Activated naive CD8-positive, alpha-beta T cell treated with anti-CD3 and anti-CD28 coated beads, Interleukin-2, amount 50 U/mL, for 24 hours (primary cell): ENCODE measurements around the gene PGPEP1.
"Not testable (repeated sequence)": the region's sequence is repeated elsewhere in the genome, so short reads cannot be mapped to it uniquely, and the experiment has no call there.

Experiments used
- ATAC-seq: fragments of 150-1000 bp; cut with Tn5 transposase; one replicate; pipeline ENCODE4 v1.10.0; 2021
- DNase-seq: peaks from one replicate; pipeline ENCODE4 v3.0.0; 2021
- H3K27ac Mint-ChIP-seq: one replicate; pipeline ENCODE4 v1.8.0; 2021; ENCODE audit warnings: mild to moderate bottlenecking, mixed read lengths
- H3K27me3 Mint-ChIP-seq: one replicate; pipeline ENCODE4 v1.8.0; 2021; ENCODE audit warnings: mixed read lengths
- H3K36me3 Mint-ChIP-seq: one replicate; pipeline ENCODE4 v1.8.0; 2021; ENCODE audit warnings: low read depth, mixed read lengths
- H3K4me1 Mint-ChIP-seq: one replicate; pipeline ENCODE4 v1.8.0; 2021; ENCODE audit warnings: mixed read lengths
- H3K4me3 Mint-ChIP-seq: one replicate; pipeline ENCODE4 v1.8.0; 2021; ENCODE audit warnings: mild to moderate bottlenecking, moderate library complexity, mixed read lengths
- H3K9me3 Mint-ChIP-seq: one replicate; pipeline ENCODE4 v1.8.0; 2021; ENCODE audit warnings: mixed read lengths

PGPEP1 gene

DNA sequence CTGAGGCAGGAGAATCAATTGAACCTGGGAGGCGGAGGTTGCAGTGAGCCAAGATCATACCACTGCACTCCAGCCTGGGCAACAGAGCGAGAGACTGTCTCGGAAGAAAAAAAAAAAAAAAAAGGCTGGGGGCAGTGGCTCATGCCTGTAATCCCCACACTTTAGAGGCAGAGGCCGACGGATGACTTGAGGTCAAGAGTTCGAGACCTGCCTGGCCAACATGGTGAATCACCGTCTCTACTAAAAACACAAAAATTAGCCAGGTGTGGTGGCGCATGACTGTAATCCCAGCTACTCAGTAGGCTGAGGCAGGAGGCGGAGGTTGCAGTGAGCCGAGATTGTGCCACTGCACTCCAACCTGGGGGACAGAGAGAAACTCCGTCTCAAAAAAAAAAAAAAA is 43.2 kb downstream of the PGPEP1 start:
- peaks cover 48% of the 10 kb centered on the region for H3K27me3 Mint-ChIP-seq
- H3K9me3 Mint-ChIP-seq, H3K4me3 Mint-ChIP-seq, ATAC-seq, H3K4me1 Mint-ChIP-seq, DNase-seq, H3K36me3 Mint-ChIP-seq, H3K27ac Mint-ChIP-seq: not testable (repeated sequence)

- DNase-seq (no peak), ATAC-seq (no peak)
- Mint-ChIP-seq H3K9me3 (no peaks in the 10 kb centered on the region), H3K36me3 (no peaks in the 10 kb centered on the region), H3K4me1 (peaks cover 8% of the 10 kb centered on the region), H3K27ac (no peak overlapping the region), H3K27me3 (peaks cover 56% of the 10 kb centered on the region), H3K4me3 (no peak overlapping the region)
Observed at GRCh38 chr19:18384775-18385174, 44.4 kb downstream of the PGPEP1 start.

- H3K27me3 Mint-ChIP-seq = peaks cover 54% of the 10 kb centered on the region
- no peaks in the 10 kb centered on the region for H3K36me3 Mint-ChIP-seq
- H3K4me3 Mint-ChIP-seq = no peak overlapping the region
- no peaks in the 10 kb centered on the region for H3K9me3 Mint-ChIP-seq
- ATAC-seq = no peak
- no peak for DNase-seq
- peaks cover 8% of the 10 kb centered on the region for H3K4me1 Mint-ChIP-seq
- no peak overlapping the region for H3K27ac Mint-ChIP-seq
Observed at GRCh38 chr19:18385359-18385674, 44.9 kb downstream of the PGPEP1 start.

GRCh38 chr19:18385675-18386542 is 45.5 kb downstream of the PGPEP1 start, which contains the start of gene GDF15:
GDF15 (plus strand) TSS chr19:18386158; CDS start chr19:18386190, 32 bp downstream.
- DNase-seq = peak; percentile 55
- Mint-ChIP-seq H3K4me1 (peaks cover 8% of the 10 kb centered on the region), H3K4me3 (no peak within 1 kb of the TSS), H3K27ac (no peak within 1 kb of the TSS), H3K27me3 (peaks cover 58% of the 10 kb centered on the region), H3K36me3 (no peaks in the 10 kb centered on the region), H3K9me3 (no peaks in the 10 kb centered on the region)
- no peak for ATAC-seq

DNA sequence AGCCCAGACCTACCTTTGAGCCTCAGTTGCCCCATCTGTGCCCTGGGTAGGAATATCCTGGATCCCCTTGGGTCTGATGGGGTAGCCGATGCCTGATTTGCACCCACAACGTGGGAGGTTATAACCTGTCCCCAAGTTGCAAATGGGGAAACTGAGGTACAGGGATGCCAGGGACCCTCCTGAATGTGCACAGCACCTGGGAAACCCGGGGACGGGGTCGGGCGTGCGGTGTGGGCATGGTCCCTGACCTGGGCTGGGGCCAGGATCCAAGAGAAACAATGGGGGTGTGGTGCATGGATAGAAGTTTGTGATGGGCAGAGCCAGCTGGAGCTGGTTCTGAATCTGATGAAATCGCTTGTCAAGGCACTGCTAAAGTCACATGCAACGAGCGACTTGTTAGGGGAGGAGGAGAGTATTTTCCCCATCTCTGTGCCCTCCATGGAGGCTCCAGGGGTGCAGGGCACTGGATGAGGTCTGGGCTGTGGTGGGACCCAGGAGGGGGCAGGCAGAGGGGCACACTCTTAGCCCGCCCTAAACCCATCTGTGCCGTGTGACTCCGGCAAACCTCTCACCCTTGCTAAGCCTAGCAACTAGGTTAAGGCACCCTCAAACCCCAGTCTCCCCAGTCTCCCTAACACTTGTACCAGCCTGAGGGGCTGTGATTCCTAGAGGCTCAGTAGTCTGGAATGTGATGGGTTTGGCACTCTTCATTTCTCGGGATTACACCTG is 46.3 kb downstream of the PGPEP1 start:
- ATAC-seq (no peak), DNase-seq (no peak)
- Mint-ChIP-seq H3K36me3 (no peaks in the 10 kb centered on the region), H3K4me3 (no peak overlapping the region), H3K9me3 (no peaks in the 10 kb centered on the region), H3K27ac (no peak overlapping the region), H3K27me3 (peaks cover 61% of the 10 kb centered on the region), H3K4me1 (peaks cover 8% of the 10 kb centered on the region)

DNA sequence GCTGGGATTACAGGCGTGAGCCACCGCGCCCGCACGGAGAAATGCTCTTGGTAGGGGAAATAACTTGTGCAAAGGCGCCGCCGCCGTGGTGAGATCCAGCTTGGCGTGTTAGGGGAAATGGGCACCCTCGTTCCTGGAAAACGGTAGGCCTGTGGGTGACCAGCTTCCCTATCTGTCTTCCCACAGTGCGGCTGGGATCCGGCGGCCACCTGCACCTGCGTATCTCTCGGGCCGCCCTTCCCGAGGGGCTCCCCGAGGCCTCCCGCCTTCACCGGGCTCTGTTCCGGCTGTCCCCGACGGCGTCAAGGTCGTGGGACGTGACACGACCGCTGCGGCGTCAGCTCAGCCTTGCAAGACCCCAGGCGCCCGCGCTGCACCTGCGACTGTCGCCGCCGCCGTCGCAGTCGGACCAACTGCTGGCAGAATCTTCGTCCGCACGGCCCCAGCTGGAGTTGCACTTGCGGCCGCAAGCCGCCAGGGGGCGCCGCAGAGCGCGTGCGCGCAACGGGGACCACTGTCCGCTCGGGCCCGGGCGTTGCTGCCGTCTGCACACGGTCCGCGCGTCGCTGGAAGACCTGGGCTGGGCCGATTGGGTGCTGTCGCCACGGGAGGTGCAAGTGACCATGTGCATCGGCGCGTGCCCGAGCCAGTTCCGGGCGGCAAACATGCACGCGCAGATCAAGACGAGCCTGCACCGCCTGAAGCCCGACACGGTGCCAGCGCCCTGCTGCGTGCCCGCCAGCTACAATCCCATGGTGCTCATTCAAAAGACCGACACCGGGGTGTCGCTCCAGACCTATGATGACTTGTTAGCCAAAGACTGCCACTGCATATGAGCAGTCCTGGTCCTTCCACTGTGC is 47.9 kb downstream of the PGPEP1 start:
- peak overlapping the region; percentile 67 for H3K4me3 Mint-ChIP-seq
- no peaks in the 10 kb centered on the region for H3K9me3 Mint-ChIP-seq
- peaks cover 8% of the 10 kb centered on the region for H3K4me1 Mint-ChIP-seq
- H3K27me3 Mint-ChIP-seq = peaks cover 53% of the 10 kb centered on the region
- ATAC-seq (peak; percentile 85), DNase-seq (peak; percentile 88)
- H3K36me3 Mint-ChIP-seq = no peaks in the 10 kb centered on the region
- no peak overlapping the region for H3K27ac Mint-ChIP-seq

DNA sequence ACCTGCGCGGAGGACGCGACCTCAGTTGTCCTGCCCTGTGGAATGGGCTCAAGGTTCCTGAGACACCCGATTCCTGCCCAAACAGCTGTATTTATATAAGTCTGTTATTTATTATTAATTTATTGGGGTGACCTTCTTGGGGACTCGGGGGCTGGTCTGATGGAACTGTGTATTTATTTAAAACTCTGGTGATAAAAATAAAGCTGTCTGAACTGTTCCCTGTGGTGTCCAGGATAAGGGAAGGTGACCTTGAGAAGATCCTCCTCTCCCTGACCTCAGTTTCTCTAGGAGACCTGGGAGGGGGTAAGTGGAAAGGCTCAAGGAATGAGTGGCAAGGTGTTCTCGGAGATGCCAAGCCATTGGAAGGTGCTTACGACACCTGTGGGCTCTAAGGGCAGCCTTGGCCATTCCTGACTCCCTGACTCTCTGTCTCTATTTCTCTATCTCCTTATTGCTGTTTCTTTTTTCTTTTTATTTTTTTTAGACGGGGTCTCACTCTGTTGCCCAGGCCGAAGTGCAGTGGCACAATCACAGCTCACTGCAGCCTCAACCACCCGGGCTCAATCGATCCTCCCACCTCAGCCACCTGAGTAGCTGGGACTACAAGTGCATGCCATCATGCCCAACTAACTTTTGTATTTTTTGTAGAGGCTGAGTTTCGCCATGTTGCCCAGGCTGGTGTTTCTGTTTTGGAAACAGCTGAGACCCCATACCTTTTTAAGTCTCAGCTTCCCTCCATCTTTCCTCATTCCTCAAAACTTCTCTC is 48.7 kb downstream of the PGPEP1 start:
- DNase-seq (no peak), ATAC-seq (no peak)
- Mint-ChIP-seq H3K4me3 (peak overlapping the region; percentile 9), H3K36me3 (no peaks in the 10 kb centered on the region), H3K27ac (no peak overlapping the region), H3K27me3 (peaks cover 53% of the 10 kb centered on the region), H3K9me3 (no peaks in the 10 kb centered on the region), H3K4me1 (peaks cover 11% of the 10 kb centered on the region)

GRCh38 chr19:18389726-18390064 is 49.3 kb downstream of the PGPEP1 start:
- ATAC-seq = no peak
- Mint-ChIP-seq H3K27ac (no peak overlapping the region), H3K4me1 (peaks cover 11% of the 10 kb centered on the region)

DNA sequence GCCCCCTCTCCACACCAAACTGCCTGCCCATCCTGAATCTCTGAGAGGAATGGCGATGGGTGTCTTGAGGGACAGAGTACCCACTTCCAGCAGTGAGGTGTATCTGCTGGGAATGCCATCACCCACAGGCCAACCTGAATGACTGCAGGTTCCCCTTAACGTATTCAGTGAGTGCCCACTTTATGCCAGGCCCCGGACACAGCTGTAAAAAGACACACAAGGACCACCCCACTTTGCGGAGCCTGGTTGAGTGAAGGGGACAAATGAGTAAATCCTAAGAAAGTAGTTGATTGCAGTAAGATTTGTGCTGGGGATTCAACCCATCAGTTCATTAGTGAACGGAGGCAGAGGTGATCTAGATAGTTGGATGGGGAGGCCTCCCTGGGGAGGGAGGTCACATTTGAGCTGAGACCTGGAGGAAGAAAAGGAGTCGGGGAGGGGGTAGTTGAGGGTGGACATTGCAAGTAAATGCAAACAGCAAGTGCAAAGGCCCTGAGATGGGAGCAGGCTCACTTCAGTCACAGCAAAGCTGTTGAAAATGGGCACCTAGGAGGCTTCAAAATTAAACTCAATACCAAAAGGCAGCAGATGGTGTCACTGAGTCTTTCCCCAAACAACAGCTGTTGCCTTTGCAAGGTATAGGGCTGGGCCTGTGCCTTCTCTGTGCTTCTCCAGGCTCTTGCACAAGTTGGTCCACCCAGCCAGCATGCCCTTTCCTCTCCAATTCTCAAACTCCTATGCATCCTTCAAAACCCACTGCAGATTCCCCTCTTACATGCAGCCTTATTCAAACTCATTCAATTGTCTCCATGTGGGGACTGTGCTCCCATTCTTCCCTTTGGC is 49.9 kb downstream of the PGPEP1 start:
- H3K9me3 Mint-ChIP-seq = no peaks in the 10 kb centered on the region
- no peak overlapping the region for H3K27ac Mint-ChIP-seq
- H3K27me3 Mint-ChIP-seq = peaks cover 46% of the 10 kb centered on the region
- no peaks in the 10 kb centered on the region for H3K36me3 Mint-ChIP-seq
- no peak for ATAC-seq
- no peak for DNase-seq
- H3K4me1 Mint-ChIP-seq = peaks cover 11% of the 10 kb centered on the region
- H3K4me3 Mint-ChIP-seq = no peak overlapping the region

More at GRCh38 chr19:18389726-18390064, 49.3 kb downstream of the PGPEP1 start:
- DNase-seq = no peak
- Mint-ChIP-seq H3K36me3 (no peaks in the 10 kb centered on the region), H3K9me3 (no peaks in the 10 kb centered on the region), H3K27me3 (peaks cover 49% of the 10 kb centered on the region), H3K4me3 (no peak overlapping the region)

DNA sequence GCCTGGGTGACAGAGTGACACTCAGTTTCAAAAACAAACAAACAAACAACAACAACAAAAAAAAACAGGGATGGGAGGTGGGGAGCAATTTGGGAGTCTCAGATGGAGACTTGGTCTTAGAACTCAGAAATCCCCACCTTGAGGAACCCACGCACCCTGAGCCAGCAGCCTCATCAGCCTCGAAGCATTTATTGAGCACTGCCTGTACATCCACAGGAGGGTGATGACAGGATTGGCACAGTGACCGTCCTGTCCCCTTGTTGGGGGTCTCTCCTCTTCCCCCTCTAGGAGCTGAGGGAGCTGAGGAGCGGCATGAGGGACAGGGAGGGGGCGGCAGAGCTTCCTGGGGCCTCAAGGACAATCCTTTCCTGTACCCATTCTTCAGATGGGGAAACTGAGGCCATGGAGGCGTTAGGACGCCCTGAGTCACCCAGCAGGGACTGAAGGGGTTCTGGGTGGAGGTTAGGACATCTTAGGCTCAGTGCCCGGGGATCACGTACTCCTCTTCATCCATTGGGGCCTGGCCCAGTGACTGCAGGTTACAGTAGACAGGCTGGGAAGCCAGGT is 51.2 kb downstream of the PGPEP1 start:
- DNase-seq (no peak), ATAC-seq (no peak)
- H3K4me1 Mint-ChIP-seq = peaks cover 11% of the 10 kb centered on the region
- H3K4me3 Mint-ChIP-seq = no peak overlapping the region
- H3K27ac Mint-ChIP-seq = no peak overlapping the region
- H3K27me3 Mint-ChIP-seq = peaks cover 36% of the 10 kb centered on the region
- H3K9me3 Mint-ChIP-seq = no peaks in the 10 kb centered on the region
- H3K36me3 Mint-ChIP-seq = no peaks in the 10 kb centered on the region

DNA sequence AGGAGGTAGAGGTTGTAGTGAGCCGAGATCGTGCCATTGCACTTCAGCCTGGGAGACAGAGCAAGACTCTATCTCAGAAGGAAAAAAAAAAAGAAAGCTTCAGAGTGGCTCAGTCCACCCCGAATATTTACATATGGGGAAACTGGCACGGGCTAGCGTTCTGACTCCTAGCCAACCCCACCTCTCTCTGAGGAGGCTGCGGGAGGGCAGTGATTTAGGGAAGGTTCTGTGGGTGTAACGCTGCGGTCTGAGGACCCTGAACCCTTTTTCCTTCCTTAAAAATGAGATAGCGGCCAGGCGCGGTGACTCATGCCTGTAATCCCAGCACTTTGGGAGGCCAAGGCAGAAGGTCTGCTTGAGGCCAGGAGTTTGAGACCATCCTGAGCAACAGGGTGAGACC is 52.0 kb downstream of the PGPEP1 start:
- no peak for ATAC-seq
- Mint-ChIP-seq H3K4me3 (no peak overlapping the region), H3K36me3 (no peaks in the 10 kb centered on the region), H3K27ac (no peak overlapping the region), H3K9me3 (no peaks in the 10 kb centered on the region), H3K4me1 (peaks cover 10% of the 10 kb centered on the region), H3K27me3 (peaks cover 33% of the 10 kb centered on the region)
- no peak for DNase-seq

GRCh38 chr19:18392926-18393325 is 52.5 kb downstream of the PGPEP1 start:
- Mint-ChIP-seq H3K9me3 (no peaks in the 10 kb centered on the region), H3K27me3 (peaks cover 31% of the 10 kb centered on the region), H3K36me3 (no peaks in the 10 kb centered on the region), H3K4me3 (no peak overlapping the region), H3K4me1 (peaks cover 6% of the 10 kb centered on the region), H3K27ac (no peak overlapping the region)
- DNase-seq (no peak), ATAC-seq (no peak)

DNA sequence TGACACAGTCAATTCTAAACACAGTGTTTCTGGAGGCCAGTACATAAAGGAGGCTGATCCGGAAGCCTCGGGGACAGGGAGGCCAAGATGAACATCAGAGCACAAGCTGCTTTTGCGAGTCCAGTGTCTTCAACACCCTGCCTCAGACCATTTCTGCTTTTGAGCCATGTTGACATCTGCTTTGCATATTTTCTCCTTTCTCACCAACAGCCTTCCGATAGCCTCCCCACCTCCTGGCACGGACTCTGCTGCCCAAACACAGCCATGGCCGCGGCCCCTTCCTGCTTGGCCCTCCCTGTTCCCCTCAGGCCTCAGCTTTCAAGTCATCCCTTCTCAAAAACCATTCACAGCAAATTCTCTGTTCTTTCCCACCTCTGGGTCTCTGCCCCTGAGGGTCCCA is 53.4 kb downstream of the PGPEP1 start:
- H3K27me3 Mint-ChIP-seq = peaks cover 31% of the 10 kb centered on the region
- H3K27ac Mint-ChIP-seq = no peak overlapping the region
- ATAC-seq (no peak), DNase-seq (no peak)
- no peaks in the 10 kb centered on the region for H3K9me3 Mint-ChIP-seq
- H3K4me1 Mint-ChIP-seq = peaks cover 4% of the 10 kb centered on the region
- no peak overlapping the region for H3K4me3 Mint-ChIP-seq
- H3K36me3 Mint-ChIP-seq = no peaks in the 10 kb centered on the region
